ENCODE results near the gene OSMR. TPM values are rescaled to one million over a fixed set of nuclear protein-coding genes. Genes with fewer than 3 reads are reported as not detected.
A peak's percentile ranks its signal among the peaks of the same experiment; 100 is the strongest.

Gene OSMR
- under 1 TPM in 1 of 2 experiments, not detected in 1; 0.05 TPM for total RNA-seq

GRCh38 chr5:38845526-38846378 lies at the start of gene OSMR:
TSS of gene OSMR (plus strand) at chr5:38846012. CDS start at chr5:38869045, 23,033 bp downstream.
- Mint-ChIP-seq H3K27me3 (ENCODE audit: low read depth) (peaks cover 64% of the 10 kb centered on the region), H3K27ac (no peak within 1 kb of the TSS), H3K36me3 (ENCODE audit: low read depth) (peaks cover 4% of the 10 kb centered on the region), H3K4me1 (ENCODE audit: low read depth) (peaks cover 11% of the 10 kb centered on the region), H3K9me3 (ENCODE audit: insufficient read depth) (no peaks in the 10 kb centered on the region), H3K4me3 (peak within 1 kb of the TSS; percentile 48)
- ATAC-seq (no peak), DNase-seq (no peak)
- POLR2A ChIA-PET: no interaction called here
- CTCF ChIA-PET: interaction anchor here (1.6 kb wide), 1 partner anchor 404 kb away, joined by 5 read pairs; no protein-coding TSS in a partner anchor

GRCh38 chr5:38796742-38797108 lies 49.1 kb upstream of the OSMR start:
- Mint-ChIP-seq H3K36me3 (ENCODE audit: low read depth) (no peaks in the 10 kb centered on the region), H3K9me3 (ENCODE audit: insufficient read depth) (no peaks in the 10 kb centered on the region), H3K4me3 (no peak overlapping the region), H3K4me1 (ENCODE audit: low read depth) (no peaks in the 10 kb centered on the region), H3K27me3 (ENCODE audit: low read depth) (peaks cover 9% of the 10 kb centered on the region), H3K27ac (no peak overlapping the region)
- CTCF ChIA-PET: interaction anchor here (1.5 kb wide), 1 partner anchor 12 kb away, joined by 9 read pairs; no protein-coding TSS in a partner anchor
- POLR2A ChIA-PET: no interaction called here
- DNase-seq: no peak
- no peak for ATAC-seq

- ChIA-PET POLR2A (no interaction called here), CTCF (no interaction called here)
- Mint-ChIP-seq H3K27me3 (ENCODE audit: low read depth) (peaks cover 6% of the 10 kb centered on the region), H3K4me1 (ENCODE audit: low read depth) (no peaks in the 10 kb centered on the region), H3K36me3 (ENCODE audit: low read depth) (no peaks in the 10 kb centered on the region), H3K9me3 (ENCODE audit: insufficient read depth) (no peaks in the 10 kb centered on the region), H3K27ac (no peak overlapping the region), H3K4me3 (no peak overlapping the region)
- DNase-seq (no peak), ATAC-seq (no peak)
Observed at GRCh38 chr5:38797838-38798237, 48.0 kb upstream of the OSMR start.

GRCh38 chr5:38799556-38800377 lies 46.0 kb upstream of the OSMR start:
- Mint-ChIP-seq H3K9me3 (ENCODE audit: insufficient read depth) (no peaks in the 10 kb centered on the region), H3K4me1 (ENCODE audit: low read depth) (no peaks in the 10 kb centered on the region), H3K27me3 (ENCODE audit: low read depth) (peaks cover 2% of the 10 kb centered on the region), H3K4me3 (no peak overlapping the region), H3K36me3 (ENCODE audit: low read depth) (no peaks in the 10 kb centered on the region), H3K27ac (no peak overlapping the region)
- DNase-seq (no peak), ATAC-seq (no peak)
- ChIA-PET POLR2A (no interaction called here), CTCF (interaction anchor here (2.0 kb wide), 1 partner anchor 358 kb away, joined by 7 read pairs; no protein-coding TSS in a partner anchor)

GRCh38 chr5:38800515-38800914 lies 45.3 kb upstream of the OSMR start:
- Mint-ChIP-seq H3K36me3 (ENCODE audit: low read depth) (no peaks in the 10 kb centered on the region), H3K27ac (no peak overlapping the region), H3K4me3 (no peak overlapping the region), H3K9me3 (ENCODE audit: insufficient read depth) (no peaks in the 10 kb centered on the region), H3K4me1 (ENCODE audit: low read depth) (no peaks in the 10 kb centered on the region), H3K27me3 (ENCODE audit: low read depth) (peaks cover 2% of the 10 kb centered on the region)
- ATAC-seq (no peak), DNase-seq (no peak)
- CTCF ChIA-PET: interaction anchor here (1.1 to 2.0 kb wide), 2 partner anchors 9 to 359 kb away, joined by 4 to 7 read pairs; no protein-coding TSS in a partner anchor
- POLR2A ChIA-PET: no interaction called here

GRCh38 chr5:38802125-38802524 lies 43.7 kb upstream of the OSMR start:
- Mint-ChIP-seq H3K27ac (no peak overlapping the region), H3K4me1 (ENCODE audit: low read depth) (no peaks in the 10 kb centered on the region), H3K9me3 (ENCODE audit: insufficient read depth) (no peaks in the 10 kb centered on the region), H3K27me3 (ENCODE audit: low read depth) (peaks cover 8% of the 10 kb centered on the region), H3K36me3 (ENCODE audit: low read depth) (no peaks in the 10 kb centered on the region), H3K4me3 (no peak overlapping the region)
- ChIA-PET POLR2A (no interaction called here), CTCF (interaction anchor here (2.0 kb wide), 1 partner anchor 360 kb away, joined by 7 read pairs; no protein-coding TSS in a partner anchor)
- DNase-seq: no peak
- no peak for ATAC-seq

- Mint-ChIP-seq H3K27ac (no peak overlapping the region), H3K36me3 (ENCODE audit: low read depth) (no peaks in the 10 kb centered on the region), H3K4me3 (no peak overlapping the region), H3K27me3 (ENCODE audit: low read depth) (peaks cover 8% of the 10 kb centered on the region), H3K9me3 (ENCODE audit: insufficient read depth) (no peaks in the 10 kb centered on the region), H3K4me1 (ENCODE audit: low read depth) (no peaks in the 10 kb centered on the region)
- no peak for DNase-seq
- CTCF ChIA-PET: interaction anchor here (0.8 kb wide), 1 partner anchor 362 kb away, joined by 3 read pairs; no protein-coding TSS in a partner anchor
- no peak for ATAC-seq
- POLR2A ChIA-PET: no interaction called here
Observed at GRCh38 chr5:38803246-38803645, 42.6 kb upstream of the OSMR start.

GRCh38 chr5:38806775-38807258 lies 39.0 kb upstream of the OSMR start:
- H3K4me1 Mint-ChIP-seq (ENCODE audit: low read depth): no peaks in the 10 kb centered on the region
- no peak overlapping the region for H3K4me3 Mint-ChIP-seq
- ATAC-seq (no peak), DNase-seq (no peak)
- no peak overlapping the region for H3K27ac Mint-ChIP-seq
- H3K9me3 Mint-ChIP-seq (ENCODE audit: insufficient read depth): no peaks in the 10 kb centered on the region
- no peaks in the 10 kb centered on the region for H3K36me3 Mint-ChIP-seq (ENCODE audit: low read depth)
- ChIA-PET CTCF (interaction anchor here (3.3 to 5.6 kb wide), 2 partner anchors 365 to 424 kb away, joined by 26 to 85 read pairs; no protein-coding TSS in a partner anchor), POLR2A (no interaction called here)
- H3K27me3 Mint-ChIP-seq (ENCODE audit: low read depth): peaks cover 6% of the 10 kb centered on the region

- CTCF ChIA-PET: interaction anchor here (2.8 to 5.6 kb wide), 4 partner anchors 12 to 425 kb away, joined by 9 to 85 read pairs (median 30); no protein-coding TSS in a partner anchor
Observed at GRCh38 chr5:38807570-38808483, 38.0 kb upstream of the OSMR start.

GRCh38 chr5:38808666-38809343 lies 37.0 kb upstream of the OSMR start:
- DNase-seq (no peak), ATAC-seq (no peak)
- H3K9me3 Mint-ChIP-seq (ENCODE audit: insufficient read depth): no peaks in the 10 kb centered on the region
- H3K36me3 Mint-ChIP-seq (ENCODE audit: low read depth): no peaks in the 10 kb centered on the region
- no peak overlapping the region for H3K4me3 Mint-ChIP-seq
- POLR2A ChIA-PET: no interaction called here
- no peaks in the 10 kb centered on the region for H3K4me1 Mint-ChIP-seq (ENCODE audit: low read depth)
- H3K27ac Mint-ChIP-seq: no peak overlapping the region
- CTCF ChIA-PET: interaction anchor here (1.0 to 5.6 kb wide), 12 partner anchors 10 to 429 kb away, joined by 3 to 85 read pairs (median 6); no protein-coding TSS in a partner anchor
- peaks cover 10% of the 10 kb centered on the region for H3K27me3 Mint-ChIP-seq (ENCODE audit: low read depth)

More at GRCh38 chr5:38807570-38808483, 38.0 kb upstream of the OSMR start:
- Mint-ChIP-seq H3K9me3 (ENCODE audit: insufficient read depth) (no peaks in the 10 kb centered on the region), H3K27me3 (ENCODE audit: low read depth) (peaks cover 6% of the 10 kb centered on the region), H3K36me3 (ENCODE audit: low read depth) (no peaks in the 10 kb centered on the region), H3K4me1 (ENCODE audit: low read depth) (no peaks in the 10 kb centered on the region), H3K27ac (no peak overlapping the region), H3K4me3 (no peak overlapping the region)
- DNase-seq (no peak), ATAC-seq (no peak)
- POLR2A ChIA-PET: no interaction called here
